HUES48 (cell line): ENCODE measurements around the gene AXIN2.
A peak's percentile ranks its signal among the peaks of the same experiment; 100 is the strongest.
"Not testable (repeated sequence)": the region's sequence is repeated elsewhere in the genome, so short reads cannot be mapped to it uniquely, and the experiment has no call there.

ENCODE experiments used
- H3K27ac ChIP-seq: one replicate; pipeline ENCODE4 v1.7.0; 2013; ENCODE audit warnings: low read depth, low read length, inconsistent platforms
- H3K27me3 ChIP-seq: 2 replicates; pipeline ENCODE4 v1.6.1; 2013; ENCODE audit warnings: mild to moderate bottlenecking, low read length; ENCODE audit not compliant: control insufficient read depth, insufficient read depth
- H3K36me3 ChIP-seq: 2 replicates; pipeline ENCODE4 v1.6.1; 2013; ENCODE audit warnings: low read length; ENCODE audit not compliant: control insufficient read depth, insufficient read depth
- H3K4me1 ChIP-seq: 2 replicates; pipeline ENCODE4 v1.6.1; 2013; ENCODE audit warnings: mild to moderate bottlenecking, low read length; ENCODE audit not compliant: control insufficient read depth, insufficient read depth
- H3K4me3 ChIP-seq: 2 replicates; pipeline ENCODE4 v1.5.1; 2013; ENCODE audit warnings: mild to moderate bottlenecking, low read depth, low read length
- H3K9ac ChIP-seq: 2 replicates; pipeline ENCODE4 v1.6.1; 2013; ENCODE audit warnings: mild to moderate bottlenecking, low read depth, low read length, moderate library complexity
- H3K9me3 ChIP-seq: 2 replicates; pipeline ENCODE4 v1.6.1; 2013; ENCODE audit warnings: low read length; ENCODE audit not compliant: control insufficient read depth, insufficient read depth

The AXIN2 gene

GRCh38 chr17:65526854-65527253 is 34.6 kb downstream of the AXIN2 start:
- not testable (repeated sequence) for H3K9me3 ChIP-seq, H3K4me3 ChIP-seq, H3K9ac ChIP-seq, H3K27ac ChIP-seq, H3K27me3 ChIP-seq
- Histone ChIP-seq H3K4me1 (peaks cover 18% of the 10 kb centered on the region), H3K36me3 (peaks cover 29% of the 10 kb centered on the region)

- Histone ChIP-seq H3K9ac (no peak overlapping the region), H3K36me3 (peaks cover 8% of the 10 kb centered on the region), H3K27me3 (no peaks in the 10 kb centered on the region), H3K9me3 (no peaks in the 10 kb centered on the region), H3K4me3 (no peak overlapping the region), H3K4me1 (no peaks in the 10 kb centered on the region), H3K27ac (no peak overlapping the region)
Measured at GRCh38 chr17:65523853-65524664, 37.4 kb downstream of the AXIN2 start.

GRCh38 chr17:65523411-65523810 is 38.0 kb downstream of the AXIN2 start:
- Histone ChIP-seq H3K9ac (no peak overlapping the region), H3K27ac (no peak overlapping the region), H3K27me3 (no peaks in the 10 kb centered on the region), H3K4me3 (no peak overlapping the region), H3K4me1 (no peaks in the 10 kb centered on the region), H3K36me3 (peaks cover 2% of the 10 kb centered on the region; the same call in 1 of the 2 replicates), H3K9me3 (no peaks in the 10 kb centered on the region)

- H3K36me3 ChIP-seq, result no peaks in the 10 kb centered on the region
- H3K27ac ChIP-seq, result no peak overlapping the region
- no peaks in the 10 kb centered on the region for H3K27me3 ChIP-seq
- no peaks in the 10 kb centered on the region for H3K4me1 ChIP-seq
- no peak overlapping the region for H3K9ac ChIP-seq
- H3K9me3 ChIP-seq, result no peaks in the 10 kb centered on the region
- H3K4me3 ChIP-seq, result no peak overlapping the region
Measured at GRCh38 chr17:65522751-65523404, 38.6 kb downstream of the AXIN2 start.

- Histone ChIP-seq H3K9me3 (no peaks in the 10 kb centered on the region), H3K27ac (no peak overlapping the region), H3K27me3 (no peaks in the 10 kb centered on the region), H3K4me3 (no peak overlapping the region), H3K36me3 (no peaks in the 10 kb centered on the region), H3K9ac (no peak overlapping the region), H3K4me1 (peaks cover 10% of the 10 kb centered on the region)
Measured at GRCh38 chr17:65519462-65519861, 42.0 kb downstream of the AXIN2 start.

- Histone ChIP-seq H3K9me3 (no peaks in the 10 kb centered on the region), H3K4me1 (peaks cover 10% of the 10 kb centered on the region), H3K36me3 (no peaks in the 10 kb centered on the region), H3K27ac (no peak overlapping the region), H3K27me3 (no peaks in the 10 kb centered on the region), H3K9ac (no peak overlapping the region), H3K4me3 (no peak overlapping the region)
Measured at GRCh38 chr17:65518256-65518655, 43.2 kb downstream of the AXIN2 start.

GRCh38 chr17:65515959-65516948 is 45.2 kb downstream of the AXIN2 start:
- Histone ChIP-seq H3K36me3 (no peaks in the 10 kb centered on the region), H3K4me1 (peaks cover 10% of the 10 kb centered on the region), H3K27me3 (no peaks in the 10 kb centered on the region), H3K9me3 (no peaks in the 10 kb centered on the region), H3K27ac (peak overlapping the region; percentile 75), H3K4me3 (no peak overlapping the region), H3K9ac (no peak overlapping the region)

- H3K4me3 ChIP-seq, result no peak overlapping the region
- H3K36me3 ChIP-seq, result no peaks in the 10 kb centered on the region
- H3K9ac ChIP-seq, result no peak overlapping the region
- peak overlapping the region; percentile 75 for H3K27ac ChIP-seq
- no peaks in the 10 kb centered on the region for H3K9me3 ChIP-seq
- H3K4me1 ChIP-seq, result peaks cover 10% of the 10 kb centered on the region
- no peaks in the 10 kb centered on the region for H3K27me3 ChIP-seq
Measured at GRCh38 chr17:65515512-65515911, 45.9 kb downstream of the AXIN2 start.

- no peak overlapping the region for H3K9ac ChIP-seq
- H3K27ac ChIP-seq, result no peak overlapping the region
- peaks cover 10% of the 10 kb centered on the region for H3K4me1 ChIP-seq
- no peak overlapping the region for H3K4me3 ChIP-seq
- no peaks in the 10 kb centered on the region for H3K27me3 ChIP-seq
- no peaks in the 10 kb centered on the region for H3K9me3 ChIP-seq
- no peaks in the 10 kb centered on the region for H3K36me3 ChIP-seq
Measured at GRCh38 chr17:65514541-65514940, 46.9 kb downstream of the AXIN2 start.

GRCh38 chr17:65514082-65514481 is 47.4 kb downstream of the AXIN2 start:
- Histone ChIP-seq H3K9ac (no peak overlapping the region), H3K4me3 (no peak overlapping the region), H3K36me3 (no peaks in the 10 kb centered on the region), H3K4me1 (peaks cover 10% of the 10 kb centered on the region), H3K27me3 (no peaks in the 10 kb centered on the region), H3K9me3 (no peaks in the 10 kb centered on the region), H3K27ac (no peak overlapping the region)
